Activated CD4-positive, alpha-beta T cell treated with anti-CD3 and anti-CD28 coated beads for 1 hour (primary cell): ENCODE results near the gene SIK2.
"Not testable (repeated sequence)": the region's sequence is repeated elsewhere in the genome, so short reads cannot be mapped to it uniquely, and the experiment has no call there.

Experiments
- DNase-seq: peaks from one replicate; pipeline ENCODE4 v3.0.0-alpha.2; 2020

The SIK2 gene

GRCh38 chr11:111629499-111629898 is 27.2 kb downstream of the SIK2 start:
- no peak for DNase-seq

- DNase-seq: no peak
These were observed 28.9 kb downstream of the SIK2 start for GRCh38 chr11:111631024-111631665.

GRCh38 chr11:111631666-111632039 is 29.4 kb downstream of the SIK2 start:
- no peak for DNase-seq

- no peak for DNase-seq
These were observed 30.4 kb downstream of the SIK2 start for GRCh38 chr11:111632516-111633220.

- DNase-seq: no peak
These were observed 31.0 kb downstream of the SIK2 start for GRCh38 chr11:111633248-111633647.

GRCh38 chr11:111633756-111634362 is 31.6 kb downstream of the SIK2 start:
- DNase-seq: no peak

- no peak for DNase-seq
These were observed 32.9 kb downstream of the SIK2 start for GRCh38 chr11:111634981-111635705.

- no peak for DNase-seq
These were observed 33.4 kb downstream of the SIK2 start for GRCh38 chr11:111635706-111636045.

GRCh38 chr11:111637885-111638284 is 35.6 kb downstream of the SIK2 start:
- DNase-seq: no peak

- no peak for DNase-seq
These were observed 37.1 kb downstream of the SIK2 start for GRCh38 chr11:111639226-111639925.

- DNase-seq: no peak
These were observed 39.2 kb downstream of the SIK2 start for GRCh38 chr11:111641339-111642015.

- DNase-seq: no peak
These were observed 40.3 kb downstream of the SIK2 start for GRCh38 chr11:111642542-111642941.

GRCh38 chr11:111644922-111645321 is 42.7 kb downstream of the SIK2 start:
- DNase-seq: no peak

- DNase-seq: no peak
These were observed 43.5 kb downstream of the SIK2 start for GRCh38 chr11:111645657-111646316.

GRCh38 chr11:111651336-111651735 is 49.1 kb downstream of the SIK2 start:
- not testable (repeated sequence) for DNase-seq

GRCh38 chr11:111652184-111652583 is 49.9 kb downstream of the SIK2 start:
- no peak for DNase-seq

- no peak for DNase-seq
These were observed 52.4 kb downstream of the SIK2 start for GRCh38 chr11:111654601-111655000.

GRCh38 chr11:111655924-111656323 is 53.7 kb downstream of the SIK2 start:
- DNase-seq: no peak

- not testable (repeated sequence) for DNase-seq
These were observed 55.7 kb downstream of the SIK2 start for GRCh38 chr11:111657905-111658304.

GRCh38 chr11:111658493-111658892 is 56.2 kb downstream of the SIK2 start:
- not testable (repeated sequence) for DNase-seq

GRCh38 chr11:111659201-111660115 is 57.2 kb downstream of the SIK2 start:
- DNase-seq: no peak
